ENCODE measurements around the gene BCAS1.

DNA sequence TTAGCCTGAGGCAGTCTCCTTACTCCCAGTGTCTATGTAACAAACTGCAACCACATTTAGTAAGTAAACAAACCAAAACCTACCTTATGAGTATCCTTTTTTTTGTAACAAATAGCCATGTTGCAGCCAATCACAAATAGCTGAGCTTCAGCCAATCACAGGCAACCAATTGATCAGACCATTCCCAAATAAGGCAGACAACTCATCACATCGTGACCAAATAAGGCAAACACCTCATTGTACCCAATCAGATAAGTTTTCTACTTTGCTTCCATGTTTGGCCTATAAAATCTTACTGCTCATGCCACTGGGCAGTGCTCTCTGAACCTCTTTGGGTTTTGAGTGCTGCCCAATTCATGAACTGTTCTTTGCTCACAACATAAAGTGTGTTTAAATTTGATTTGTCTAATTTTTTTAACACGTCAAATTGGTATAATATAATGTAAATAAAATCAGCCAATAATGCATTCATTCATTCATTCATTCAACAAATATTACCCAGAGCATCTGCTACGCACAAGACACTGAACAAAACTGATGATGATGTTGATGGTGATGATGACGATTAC, 117.8 kb downstream of the BCAS1 start:
- TF ChIP-seq, protein P1, sequence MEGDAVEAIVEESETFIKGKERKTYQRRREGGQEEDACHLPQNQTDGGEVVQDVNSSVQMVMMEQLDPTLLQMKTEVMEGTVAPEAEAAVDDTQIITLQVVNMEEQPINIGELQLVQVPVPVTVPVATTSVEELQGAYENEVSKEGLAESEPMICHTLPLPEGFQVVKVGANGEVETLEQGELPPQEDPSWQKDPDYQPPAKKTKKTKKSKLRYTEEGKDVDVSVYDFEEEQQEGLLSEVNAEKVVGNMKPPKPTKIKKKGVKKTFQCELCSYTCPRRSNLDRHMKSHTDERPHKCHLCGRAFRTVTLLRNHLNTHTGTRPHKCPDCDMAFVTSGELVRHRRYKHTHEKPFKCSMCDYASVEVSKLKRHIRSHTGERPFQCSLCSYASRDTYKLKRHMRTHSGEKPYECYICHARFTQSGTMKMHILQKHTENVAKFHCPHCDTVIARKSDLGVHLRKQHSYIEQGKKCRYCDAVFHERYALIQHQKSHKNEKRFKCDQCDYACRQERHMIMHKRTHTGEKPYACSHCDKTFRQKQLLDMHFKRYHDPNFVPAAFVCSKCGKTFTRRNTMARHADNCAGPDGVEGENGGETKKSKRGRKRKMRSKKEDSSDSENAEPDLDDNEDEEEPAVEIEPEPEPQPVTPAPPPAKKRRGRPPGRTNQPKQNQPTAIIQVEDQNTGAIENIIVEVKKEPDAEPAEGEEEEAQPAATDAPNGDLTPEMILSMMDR (IDR thresholded peaks at IDR 0.05; ENCODE audit: low read length): no peak
- TF ChIP-seq EZH2 (optimal IDR thresholded peaks at IDR 0.05; ENCODE audit: low read depth, low read length): no peak
- TF ChIP-seq EZH2phosphoT487 (IDR thresholded peaks at IDR 0.05; ENCODE audit: low read length): no peak
